ENCODE measurements around the gene PIAS3. TPM values are rescaled to one million over a fixed set of nuclear protein-coding genes. Genes with fewer than 3 reads are reported as not detected.

Gene PIAS3
- total RNA-seq: 4.9 and 6.5 TPM in 2 replicates

GRCh38 chr1:145858901-145859490 is at the start of gene PIAS3:
PIAS3 (minus strand) TSS chr1:145859081; CDS start chr1:145858990, 91 bp downstream.

GRCh38 chr1:145885738-145886287 is 26.9 kb upstream of the PIAS3 start, which contains the start of gene ANKRD35:
ANKRD35 (minus strand) TSS chr1:145885866; CDS start chr1:145885758, 108 bp downstream.

GRCh38 chr1:145845514-145846161 is 13.2 kb downstream of the PIAS3 start, which contains the start of gene NUDT17:
NUDT17 (plus strand) TSS chr1:145845630; CDS start chr1:145845641, 11 bp downstream.

GRCh38 chr1:145823565-145824498 is 35.0 kb downstream of the PIAS3 start, which contains the start of the genes POLR3C and RNF115:
POLR3C (plus strand) TSS chr1:145824200; CDS start chr1:145825777, 1,577 bp downstream.
RNF115 (minus strand) TSS chr1:145824095; CDS start chr1:145823873, 222 bp downstream.

Other genes starting within 250 kb of the PIAS3 start
- 0.69 and 1.7 TPM in 2 replicates for gene PDZK1, start 151.7 kb downstream of the PIAS3 start, total RNA-seq
- gene CD160, start 139.6 kb downstream of the PIAS3 start, total RNA-seq: not detected in 2 replicates
- gene RNF115, start 35.0 kb downstream of the PIAS3 start, total RNA-seq: 12.5 and 19.9 TPM in 2 replicates
- 31.4 and 31.7 TPM in 2 replicates for gene POLR3C, start 34.9 kb downstream of the PIAS3 start, total RNA-seq
- 1.6 and 2.4 TPM in 2 replicates for gene NUDT17, start 13.5 kb downstream of the PIAS3 start, total RNA-seq
- 2.9 and 5.2 TPM in 2 replicates for gene ANKRD35, start 26.8 kb upstream of the PIAS3 start, total RNA-seq
- gene ITGA10, start 51.0 kb upstream of the PIAS3 start, total RNA-seq: 1.1 and 3.8 TPM in 2 replicates
- 26.5 and 27.6 TPM in 2 replicates for gene PEX11B, start 59.6 kb upstream of the PIAS3 start, total RNA-seq
- 98.8 and 98.9 TPM in 2 replicates for gene RBM8A, start 68.4 kb upstream of the PIAS3 start, total RNA-seq
- gene LIX1L, start 98.9 kb upstream of the PIAS3 start, total RNA-seq: 9.6 and 12.5 TPM in 2 replicates
- 0.09 and 0.32 TPM in 2 replicates for gene ANKRD34A, start 105.5 kb upstream of the PIAS3 start, total RNA-seq
- 22.6 and 26.2 TPM in 2 replicates for gene POLR3GL, start 105.6 kb upstream of the PIAS3 start, total RNA-seq
- gene TXNIP, start 137.5 kb upstream of the PIAS3 start, total RNA-seq: 318 and 471 TPM in 2 replicates
- not detected in 2 replicates for gene HJV, start 162.7 kb upstream of the PIAS3 start, total RNA-seq